ENCODE measurements around the gene MED22.

MED22 gene

GRCh38 chr9:133294257-133294656 is 53.7 kb downstream of the MED22 start:
- TF ChIP-seq TEAD4 (IDR thresholded peaks at IDR 0.05) = no peak
- no peak for TF ChIP-seq FOXM1 (IDR thresholded peaks at IDR 0.05; ENCODE audit: borderline replicate concordance, low read depth)

DNA sequence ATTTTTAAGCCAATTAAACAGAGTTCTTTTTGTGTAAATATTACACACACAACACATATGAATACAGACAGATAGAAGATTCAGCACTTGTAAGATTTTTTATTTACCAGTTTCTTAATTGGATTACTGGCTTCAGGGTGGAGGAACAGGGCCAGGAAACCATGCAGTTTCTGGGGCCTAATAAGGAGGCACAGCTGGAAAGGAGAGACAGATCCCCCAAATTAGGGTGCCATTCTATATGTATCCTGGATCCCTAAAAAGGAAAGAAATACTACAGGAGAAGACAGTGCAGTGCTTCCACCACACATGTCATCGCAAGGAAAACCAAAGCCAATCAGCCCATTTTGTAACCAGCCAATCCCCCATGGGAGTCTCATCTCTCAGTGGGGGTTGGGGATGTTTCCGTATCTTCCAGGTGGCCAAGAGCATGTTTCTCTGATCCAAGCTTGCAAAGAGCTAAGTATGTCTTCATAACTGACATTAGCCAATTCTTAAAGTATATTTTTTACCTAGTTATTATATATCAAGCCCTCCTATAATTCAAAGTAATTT is 57.1 kb downstream of the MED22 start:
- TF ChIP-seq EP300 (IDR thresholded peaks at IDR 0.05; ENCODE audit: borderline replicate concordance) (no peak), YY1 (IDR thresholded peaks at IDR 0.05; ENCODE audit: low read depth) (no peak), FOXM1 (IDR thresholded peaks at IDR 0.05; ENCODE audit: borderline replicate concordance, low read depth) (no peak), NFIC (IDR thresholded peaks at IDR 0.05) (no peak), CEBPB (IDR thresholded peaks at IDR 0.05) (no peak), RAD21 (IDR thresholded peaks at IDR 0.05; ENCODE audit: low read depth) (no peak), EGR1 (IDR thresholded peaks at IDR 0.05) (no peak), ZBTB7A (IDR thresholded peaks at IDR 0.05; ENCODE audit: low read depth) (no peak), USF1 (IDR thresholded peaks at IDR 0.05) (no peak), CREB1 (IDR thresholded peaks at IDR 0.05; ENCODE audit: low read depth) (no peak), TEAD4 (IDR thresholded peaks at IDR 0.05) (no peak), TAF1 (IDR thresholded peaks at IDR 0.05; ENCODE audit: low read depth) (no peak), TCF12 (IDR thresholded peaks at IDR 0.05; ENCODE audit: low read depth) (no peak)
- TF ChIP-seq, protein P1, sequence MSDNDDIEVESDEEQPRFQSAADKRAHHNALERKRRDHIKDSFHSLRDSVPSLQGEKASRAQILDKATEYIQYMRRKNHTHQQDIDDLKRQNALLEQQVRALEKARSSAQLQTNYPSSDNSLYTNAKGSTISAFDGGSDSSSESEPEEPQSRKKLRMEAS (IDR thresholded peaks at IDR 0.05) = no peak
- TF ChIP-seq, protein P2, sequence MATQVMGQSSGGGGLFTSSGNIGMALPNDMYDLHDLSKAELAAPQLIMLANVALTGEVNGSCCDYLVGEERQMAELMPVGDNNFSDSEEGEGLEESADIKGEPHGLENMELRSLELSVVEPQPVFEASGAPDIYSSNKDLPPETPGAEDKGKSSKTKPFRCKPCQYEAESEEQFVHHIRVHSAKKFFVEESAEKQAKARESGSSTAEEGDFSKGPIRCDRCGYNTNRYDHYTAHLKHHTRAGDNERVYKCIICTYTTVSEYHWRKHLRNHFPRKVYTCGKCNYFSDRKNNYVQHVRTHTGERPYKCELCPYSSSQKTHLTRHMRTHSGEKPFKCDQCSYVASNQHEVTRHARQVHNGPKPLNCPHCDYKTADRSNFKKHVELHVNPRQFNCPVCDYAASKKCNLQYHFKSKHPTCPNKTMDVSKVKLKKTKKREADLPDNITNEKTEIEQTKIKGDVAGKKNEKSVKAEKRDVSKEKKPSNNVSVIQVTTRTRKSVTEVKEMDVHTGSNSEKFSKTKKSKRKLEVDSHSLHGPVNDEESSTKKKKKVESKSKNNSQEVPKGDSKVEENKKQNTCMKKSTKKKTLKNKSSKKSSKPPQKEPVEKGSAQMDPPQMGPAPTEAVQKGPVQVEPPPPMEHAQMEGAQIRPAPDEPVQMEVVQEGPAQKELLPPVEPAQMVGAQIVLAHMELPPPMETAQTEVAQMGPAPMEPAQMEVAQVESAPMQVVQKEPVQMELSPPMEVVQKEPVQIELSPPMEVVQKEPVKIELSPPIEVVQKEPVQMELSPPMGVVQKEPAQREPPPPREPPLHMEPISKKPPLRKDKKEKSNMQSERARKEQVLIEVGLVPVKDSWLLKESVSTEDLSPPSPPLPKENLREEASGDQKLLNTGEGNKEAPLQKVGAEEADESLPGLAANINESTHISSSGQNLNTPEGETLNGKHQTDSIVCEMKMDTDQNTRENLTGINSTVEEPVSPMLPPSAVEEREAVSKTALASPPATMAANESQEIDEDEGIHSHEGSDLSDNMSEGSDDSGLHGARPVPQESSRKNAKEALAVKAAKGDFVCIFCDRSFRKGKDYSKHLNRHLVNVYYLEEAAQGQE (IDR thresholded peaks at IDR 0.05; ENCODE audit: low read depth) = no peak
